SK-N-SH (cell line): ENCODE measurements around the gene SLC22A5.

Experiments used
- NFIC ChIP-seq: IDR thresholded peaks from 2 replicates; pipeline ENCODE4 v1.4.0; 2012; ENCODE audit warnings: borderline replicate concordance
- POLR2AphosphoS5 ChIP-seq: IDR thresholded peaks from 2 replicates; pipeline ENCODE4 v1.6.1; 2012; ENCODE audit warnings: low read depth, low read length
- TF ChIP-seq, protein P1 (sequence below): fragments of 200-600 bp; sonication (generic); IDR thresholded peaks from 2 replicates; pipeline ENCODE4 v1.6.1; 2017; ENCODE audit warnings: antibody characterized with exemption, mild to moderate bottlenecking, moderate library complexity
- TF ChIP-seq, protein P2 (sequence below): IDR thresholded peaks from 2 replicates; pipeline ENCODE4 v1.6.1; 2012; ENCODE audit warnings: mild to moderate bottlenecking, low read depth, low read length, moderate library complexity

DNA sequence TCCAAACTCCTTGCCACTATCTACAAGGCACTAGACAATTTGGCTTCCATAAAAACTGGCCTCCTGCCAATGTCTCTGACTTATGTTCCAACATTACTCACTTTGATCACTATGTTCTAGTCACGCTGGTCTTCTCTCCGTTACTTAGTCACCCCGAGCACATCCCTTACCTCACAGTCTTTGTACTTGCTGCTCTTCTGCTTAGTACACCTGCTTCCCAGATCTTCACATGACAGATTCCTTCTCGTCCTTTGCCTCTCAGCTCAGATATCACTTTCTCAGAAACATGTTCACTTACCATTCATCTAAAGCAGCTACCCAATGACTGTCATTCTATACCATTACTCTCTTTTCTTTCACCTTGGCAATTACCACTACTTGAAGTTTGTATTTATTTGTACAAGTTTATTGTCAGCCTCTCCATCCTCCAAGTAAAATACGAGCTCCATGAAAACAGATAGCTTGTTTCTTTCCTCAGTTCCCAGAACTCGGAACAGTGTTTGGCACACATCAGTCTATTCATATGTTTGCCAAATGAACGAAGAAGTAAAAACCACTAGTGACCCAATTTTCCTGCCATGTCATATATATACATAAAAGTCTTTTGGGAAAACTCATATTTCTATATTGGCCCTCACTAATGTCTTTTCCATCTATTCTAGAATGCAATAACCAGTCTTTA, 5.9 kb upstream of the SLC22A5 start:
- TF ChIP-seq, protein P1, sequence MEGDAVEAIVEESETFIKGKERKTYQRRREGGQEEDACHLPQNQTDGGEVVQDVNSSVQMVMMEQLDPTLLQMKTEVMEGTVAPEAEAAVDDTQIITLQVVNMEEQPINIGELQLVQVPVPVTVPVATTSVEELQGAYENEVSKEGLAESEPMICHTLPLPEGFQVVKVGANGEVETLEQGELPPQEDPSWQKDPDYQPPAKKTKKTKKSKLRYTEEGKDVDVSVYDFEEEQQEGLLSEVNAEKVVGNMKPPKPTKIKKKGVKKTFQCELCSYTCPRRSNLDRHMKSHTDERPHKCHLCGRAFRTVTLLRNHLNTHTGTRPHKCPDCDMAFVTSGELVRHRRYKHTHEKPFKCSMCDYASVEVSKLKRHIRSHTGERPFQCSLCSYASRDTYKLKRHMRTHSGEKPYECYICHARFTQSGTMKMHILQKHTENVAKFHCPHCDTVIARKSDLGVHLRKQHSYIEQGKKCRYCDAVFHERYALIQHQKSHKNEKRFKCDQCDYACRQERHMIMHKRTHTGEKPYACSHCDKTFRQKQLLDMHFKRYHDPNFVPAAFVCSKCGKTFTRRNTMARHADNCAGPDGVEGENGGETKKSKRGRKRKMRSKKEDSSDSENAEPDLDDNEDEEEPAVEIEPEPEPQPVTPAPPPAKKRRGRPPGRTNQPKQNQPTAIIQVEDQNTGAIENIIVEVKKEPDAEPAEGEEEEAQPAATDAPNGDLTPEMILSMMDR = no peak
- TF ChIP-seq POLR2AphosphoS5 (no peak), NFIC (peak; percentile 89)
- TF ChIP-seq, protein P2, sequence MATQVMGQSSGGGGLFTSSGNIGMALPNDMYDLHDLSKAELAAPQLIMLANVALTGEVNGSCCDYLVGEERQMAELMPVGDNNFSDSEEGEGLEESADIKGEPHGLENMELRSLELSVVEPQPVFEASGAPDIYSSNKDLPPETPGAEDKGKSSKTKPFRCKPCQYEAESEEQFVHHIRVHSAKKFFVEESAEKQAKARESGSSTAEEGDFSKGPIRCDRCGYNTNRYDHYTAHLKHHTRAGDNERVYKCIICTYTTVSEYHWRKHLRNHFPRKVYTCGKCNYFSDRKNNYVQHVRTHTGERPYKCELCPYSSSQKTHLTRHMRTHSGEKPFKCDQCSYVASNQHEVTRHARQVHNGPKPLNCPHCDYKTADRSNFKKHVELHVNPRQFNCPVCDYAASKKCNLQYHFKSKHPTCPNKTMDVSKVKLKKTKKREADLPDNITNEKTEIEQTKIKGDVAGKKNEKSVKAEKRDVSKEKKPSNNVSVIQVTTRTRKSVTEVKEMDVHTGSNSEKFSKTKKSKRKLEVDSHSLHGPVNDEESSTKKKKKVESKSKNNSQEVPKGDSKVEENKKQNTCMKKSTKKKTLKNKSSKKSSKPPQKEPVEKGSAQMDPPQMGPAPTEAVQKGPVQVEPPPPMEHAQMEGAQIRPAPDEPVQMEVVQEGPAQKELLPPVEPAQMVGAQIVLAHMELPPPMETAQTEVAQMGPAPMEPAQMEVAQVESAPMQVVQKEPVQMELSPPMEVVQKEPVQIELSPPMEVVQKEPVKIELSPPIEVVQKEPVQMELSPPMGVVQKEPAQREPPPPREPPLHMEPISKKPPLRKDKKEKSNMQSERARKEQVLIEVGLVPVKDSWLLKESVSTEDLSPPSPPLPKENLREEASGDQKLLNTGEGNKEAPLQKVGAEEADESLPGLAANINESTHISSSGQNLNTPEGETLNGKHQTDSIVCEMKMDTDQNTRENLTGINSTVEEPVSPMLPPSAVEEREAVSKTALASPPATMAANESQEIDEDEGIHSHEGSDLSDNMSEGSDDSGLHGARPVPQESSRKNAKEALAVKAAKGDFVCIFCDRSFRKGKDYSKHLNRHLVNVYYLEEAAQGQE = no peak
